K562 (cell line): Measurements from ENCODE around the gene MOB1A. TPM values are rescaled to one million over a fixed set of nuclear protein-coding genes. Genes with fewer than 3 reads are reported as not detected.

Source experiments
- ATF6 ChIP-seq: sonication (generic); formaldehyde crosslinking; IDR thresholded peaks from 2 replicates; pipeline ENCODE4 v1.4.0; 2020; ENCODE audit warnings: mild to moderate bottlenecking, missing genetic modification reagents
- EP300 ChIP-seq: IDR thresholded peaks from 2 replicates; pipeline ENCODE4 v1.6.1; 2012; ENCODE audit warnings: low read length, improper control_type of control experiment
- ETV5 ChIP-seq: sonication (generic); formaldehyde crosslinking; IDR thresholded peaks from 2 replicates; pipeline ENCODE4 v1.4.0; 2020; ENCODE audit warnings: low read depth, mild to moderate bottlenecking, missing genetic modification reagents
- HDAC1 ChIP-seq, 2 experiments: fragments of 450-650 bp; IDR thresholded peaks; 2 replicates each; pipeline ENCODE4 v1.6.1; 2016 to 2017; ENCODE audit warnings: inconsistent platforms in 1 of 2, mild to moderate bottlenecking in 1 of 2, moderate library complexity in 1 of 2
- MCM3 ChIP-seq: fragments of 450-650 bp; IDR thresholded peaks from 2 replicates; pipeline ENCODE4 v1.6.1; 2016
- MTA1 ChIP-seq: fragments of 450-650 bp; IDR thresholded peaks from 2 replicates; pipeline ENCODE4 v1.6.1; 2017; ENCODE audit warnings: borderline replicate concordance
- POLR3A ChIP-seq: IDR thresholded peaks from 2 replicates; pipeline ENCODE4 v1.6.1; 2011; ENCODE audit warnings: borderline replicate concordance, mild to moderate bottlenecking, moderate library complexity; ENCODE audit not compliant: insufficient read length, insufficient read depth; ENCODE audit errors: extremely low read depth
- RCOR1 ChIP-seq, 2 experiments: IDR thresholded peaks; 2 replicates each; pipeline ENCODE4 v1.6.1; 2012; ENCODE audit warnings: low read depth in 2 of 2, low read length in 2 of 2, borderline replicate concordance in 1 of 2, improper control_type of control experiment in 1 of 2
- SIRT6 ChIP-seq: IDR thresholded peaks from one replicate; pipeline ENCODE4 v1.6.1; 2012; ENCODE audit warnings: low read depth, mild to moderate bottlenecking, control low read depth, inconsistent platforms, low read length, moderate library complexity
- SRF ChIP-seq, 2 experiments: fragments of 250-450, 450-650 bp in 1 of 2; sonication (Bioruptor Pico) in 1 of 2; sonication (generic) in 1 of 2; formaldehyde crosslinking; IDR thresholded peaks; 2 replicates each; pipeline versions ENCODE4 v1.5.0 to v1.5.1; 2020 to 2022; ENCODE audit warnings: mild to moderate bottlenecking in 1 of 2, missing genetic modification reagents in 1 of 2
- TAF1 ChIP-seq: IDR thresholded peaks from 2 replicates; pipeline ENCODE4 v1.6.1; 2011; ENCODE audit warnings: mild to moderate bottlenecking, low read length, moderate library complexity; ENCODE audit not compliant: insufficient read depth, control insufficient read depth, severe bottlenecking; ENCODE audit errors: extremely low read depth
- ZBTB40 ChIP-seq, 2 experiments: fragments of 450-650 bp in 1 of 2; sonication (generic) in 1 of 2; formaldehyde crosslinking in 1 of 2; IDR thresholded peaks; 2 replicates each; pipeline versions ENCODE4 v1.7.1 to v1.9.0; 2016 to 2022; ENCODE audit warnings: inconsistent platforms in 1 of 2, mild to moderate bottlenecking in 1 of 2, missing genetic modification reagents in 1 of 2
- ZNF551 ChIP-seq: fragments of 250-450 bp; sonication (Bioruptor Pico); IDR thresholded peaks from 2 replicates; pipeline ENCODE4 v1.5.0; 2021; ENCODE audit warnings: mild to moderate bottlenecking, moderate library complexity
- polyA plus RNA-seq, 8 experiments: library from polyadenylated mRNA; depleted of rRNA in 4 of 8; stranded (reverse) in 5 of 8; unstranded in 3 of 8; fragments of >200 nt; fragmentation: Nextera tagmentation in 2 of 8; fragmentation: Illumina TruSeq in 1 of 8; extraction: Ambion mirVana in 2 of 8; extraction: Trizol in 1 of 8; gene quantifications; 2 replicates each; pipeline versions ENCODE4 v1.2.1 to v1.2.3, GENCODE V29; 2011 to 2014; ENCODE audit warnings: inconsistent platforms in 1 of 8, missing spikeins in 1 of 8
- total RNA-seq, 7 experiments: library from RNA; depleted of rRNA in 6 of 7; stranded (reverse); fragments of >200 nt in 6 of 7; fragmentation: Illumina TruSeq in 2 of 7; extraction: Trizol in 2 of 7; gene quantifications; 2 replicates each; pipeline versions ENCODE4 v1.2.1 to v1.2.3, GENCODE V29; 2011 to 2021; ENCODE audit warnings: low replicate concordance in 1 of 7
- TF ChIP-seq, protein P1 (sequence below): sonication (generic); formaldehyde crosslinking; IDR thresholded peaks from 2 replicates; pipeline ENCODE4 v1.8.0; 2022; ENCODE audit warnings: missing genetic modification reagents, mild to moderate bottlenecking, moderate library complexity, borderline replicate concordance

Gene MOB1A
- total and polyA plus RNA-seq, 9 of the 15 experiments (the other 6 are each of a cell fraction or from before 2014, with no cell fraction given), result 24.8 to 100 (median 60.2) TPM

DNA sequence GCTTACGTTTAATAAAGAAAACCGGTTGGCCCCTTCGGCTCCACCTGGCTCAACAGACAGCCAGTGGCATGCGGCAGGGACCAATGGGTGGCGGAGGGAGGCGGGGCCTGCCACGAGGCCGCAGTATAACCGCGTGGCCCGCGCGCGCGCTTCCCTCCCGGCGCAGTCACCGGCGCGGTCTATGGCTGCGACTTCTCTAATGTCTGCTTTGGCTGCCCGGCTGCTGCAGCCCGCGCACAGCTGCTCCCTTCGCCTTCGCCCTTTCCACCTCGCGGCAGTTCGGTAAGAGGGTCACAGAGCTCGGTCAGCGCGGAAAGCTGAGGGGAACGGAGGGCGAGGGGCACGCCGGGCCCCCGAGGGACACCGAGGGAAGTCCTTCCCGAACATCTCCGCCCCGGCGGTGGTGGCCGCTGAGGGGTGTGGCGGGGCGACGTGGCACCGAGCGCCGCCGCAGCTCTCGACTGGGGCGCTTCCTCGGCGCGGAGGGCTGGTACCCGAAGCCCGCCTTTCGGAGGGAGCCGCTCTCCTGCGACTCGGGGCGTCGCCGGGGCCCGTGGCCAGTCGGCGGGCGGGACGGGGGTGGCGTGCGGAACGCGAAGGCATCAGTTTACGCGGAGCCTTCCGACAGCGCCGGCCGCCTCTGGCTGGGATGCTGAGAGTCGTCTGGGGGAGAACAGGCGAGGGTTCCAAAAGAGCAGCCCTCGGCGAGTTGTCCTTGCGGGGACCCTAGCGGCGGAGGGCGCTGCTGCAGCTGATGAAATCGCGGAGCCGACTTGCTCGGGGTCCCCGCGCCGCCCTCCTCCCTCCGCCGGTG, 20.0 kb upstream of the MOB1A start, which contains the start of gene MTHFD2 (continued):
- TF ChIP-seq ZBTB40 (IDR thresholded peaks at IDR 0.05) (no peak), ZBTB40 (CRISPR knock-in tag; IDR thresholded peaks at IDR 0.05) (0 out of 2 replicates have a peak, but pooled peaks have one; percentile 32), SIRT6 (no peak), MCM3 (no peak), ZNF551 (CRISPR knock-in tag) (no peak), HDAC1 (IDR thresholded peaks at IDR 0.05) (peak in 1 of 2 experiments; percentile 88; a peak in 2 of 4 replicates), POLR3A (no peak), ETV5 (CRISPR knock-in tag) (peak; percentile 89), RCOR1 (IDR thresholded peaks at IDR 0.05; ENCODE audit: borderline replicate concordance in 1 of 2, low read depth in 2 of 2, low read length in 2 of 2) (peak in 1 of 2 experiments; percentile 82; a peak in 2 of 4 replicates), TAF1 (peak; percentile 80), MTA1 (no peak), EP300 (peak; percentile 58), SRF (CRISPR knock-in tag; IDR thresholded peaks at IDR 0.05) (peak in 1 of 2 experiments; percentile 71; a peak in 1 of 4 replicates), ATF6 (CRISPR knock-in tag) (peak; percentile 98)
- TF ChIP-seq, protein P1, sequence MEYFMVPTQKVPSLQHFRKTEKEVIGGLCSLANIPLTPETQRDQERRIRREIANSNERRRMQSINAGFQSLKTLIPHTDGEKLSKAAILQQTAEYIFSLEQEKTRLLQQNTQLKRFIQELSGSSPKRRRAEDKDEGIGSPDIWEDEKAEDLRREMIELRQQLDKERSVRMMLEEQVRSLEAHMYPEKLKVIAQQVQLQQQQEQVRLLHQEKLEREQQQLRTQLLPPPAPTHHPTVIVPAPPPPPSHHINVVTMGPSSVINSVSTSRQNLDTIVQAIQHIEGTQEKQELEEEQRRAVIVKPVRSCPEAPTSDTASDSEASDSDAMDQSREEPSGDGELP, result peak; percentile 91
